ENCODE data around the gene CALD1.

CALD1 gene

DNA sequence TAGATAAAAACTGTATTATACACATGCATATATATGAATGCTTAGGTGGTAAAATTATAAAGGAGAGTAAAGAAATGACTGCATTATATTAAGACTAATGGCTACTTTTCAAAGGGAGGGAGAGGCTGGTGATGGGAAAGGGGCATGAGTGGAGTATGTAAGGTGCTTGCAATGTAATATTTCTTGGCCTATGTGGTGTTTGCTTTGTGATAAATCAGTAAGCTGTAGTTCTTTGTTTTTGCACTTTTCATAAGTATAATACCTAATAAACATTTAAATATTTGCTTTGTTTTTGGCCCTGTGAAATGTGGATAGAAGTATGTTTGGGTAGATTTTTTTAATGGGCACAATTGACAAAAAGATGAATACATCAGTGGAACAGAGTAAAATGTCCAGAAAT lies 232.8 kb downstream of the CALD1 start:
- DNase-seq (ENCODE audit: low spot score): no peak
- in situ Hi-C loops (cut with MboI; ENCODE audit: low sequenced_read_pairs, unreplicated experiment): no loop called here
- TF ChIP-seq, protein P1, sequence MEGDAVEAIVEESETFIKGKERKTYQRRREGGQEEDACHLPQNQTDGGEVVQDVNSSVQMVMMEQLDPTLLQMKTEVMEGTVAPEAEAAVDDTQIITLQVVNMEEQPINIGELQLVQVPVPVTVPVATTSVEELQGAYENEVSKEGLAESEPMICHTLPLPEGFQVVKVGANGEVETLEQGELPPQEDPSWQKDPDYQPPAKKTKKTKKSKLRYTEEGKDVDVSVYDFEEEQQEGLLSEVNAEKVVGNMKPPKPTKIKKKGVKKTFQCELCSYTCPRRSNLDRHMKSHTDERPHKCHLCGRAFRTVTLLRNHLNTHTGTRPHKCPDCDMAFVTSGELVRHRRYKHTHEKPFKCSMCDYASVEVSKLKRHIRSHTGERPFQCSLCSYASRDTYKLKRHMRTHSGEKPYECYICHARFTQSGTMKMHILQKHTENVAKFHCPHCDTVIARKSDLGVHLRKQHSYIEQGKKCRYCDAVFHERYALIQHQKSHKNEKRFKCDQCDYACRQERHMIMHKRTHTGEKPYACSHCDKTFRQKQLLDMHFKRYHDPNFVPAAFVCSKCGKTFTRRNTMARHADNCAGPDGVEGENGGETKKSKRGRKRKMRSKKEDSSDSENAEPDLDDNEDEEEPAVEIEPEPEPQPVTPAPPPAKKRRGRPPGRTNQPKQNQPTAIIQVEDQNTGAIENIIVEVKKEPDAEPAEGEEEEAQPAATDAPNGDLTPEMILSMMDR (IDR thresholded peaks at IDR 0.05; ENCODE audit: borderline replicate concordance, control extremely low read depth, extremely low read depth, insufficient read depth, missing control alignments): no peak

Measured in GM13976 (cell line).